Right atrium auricular region (tissue), 2 donors: Measurements from ENCODE around the gene CERS3. TPM values are rescaled to one million over a fixed set of nuclear protein-coding genes. Genes with fewer than 3 reads are reported as not detected.

Experiments
- DNase-seq: peaks from one replicate; pipeline ENCODE4 v3.0.0-alpha.2; 2019; ENCODE audit warnings: low spot score
- H3K27ac ChIP-seq, 2 donors: fragments of 200-600 bp; sonication (generic); 1 replicate in 1 of 2; 2 replicates in 1 of 2; pipeline ENCODE4 v1.5.1; 2016 to 2019
- H3K27me3 ChIP-seq, 2 donors: fragments of 200-600 bp; sonication (generic); one replicate each; pipeline versions ENCODE4 v1.5.1 to v1.6.0; 2017 to 2019
- H3K36me3 ChIP-seq: fragments of 200-600 bp; sonication (generic); one replicate; pipeline ENCODE4 v1.5.1; 2016
- H3K4me1 ChIP-seq, 2 donors: fragments of 200-600 bp; sonication (generic); one replicate each; pipeline versions ENCODE4 v1.5.1 to v1.6.0; 2017 to 2019
- H3K4me3 ChIP-seq, 2 donors: fragments of 200-600 bp; sonication (generic); 1 replicate in 1 of 2; 2 replicates in 1 of 2; pipeline ENCODE4 v1.5.1; 2017 to 2019; ENCODE audit warnings: mild to moderate bottlenecking in 1 of 2, moderate library complexity in 1 of 2
- H3K9me3 ChIP-seq, 2 donors: fragments of 200-600 bp; sonication (generic); one replicate each; pipeline ENCODE4 v1.5.1; 2019
- CTCF ChIP-seq, 2 donors: fragments of 200-600 bp; sonication (generic); IDR thresholded peaks; one replicate each; pipeline ENCODE4 v1.5.1; 2019; ENCODE audit warnings: antibody characterized with exemption in 2 of 2
- total RNA-seq, 2 donors: library from RNA; depleted of rRNA; stranded (reverse); fragments of >200 nt; gene quantifications; one replicate each; pipeline ENCODE4 v1.1.0, GENCODE V29; 2016

Gene CERS3
- total RNA-seq, 2 donors from 2014 or later = not detected

DNA sequence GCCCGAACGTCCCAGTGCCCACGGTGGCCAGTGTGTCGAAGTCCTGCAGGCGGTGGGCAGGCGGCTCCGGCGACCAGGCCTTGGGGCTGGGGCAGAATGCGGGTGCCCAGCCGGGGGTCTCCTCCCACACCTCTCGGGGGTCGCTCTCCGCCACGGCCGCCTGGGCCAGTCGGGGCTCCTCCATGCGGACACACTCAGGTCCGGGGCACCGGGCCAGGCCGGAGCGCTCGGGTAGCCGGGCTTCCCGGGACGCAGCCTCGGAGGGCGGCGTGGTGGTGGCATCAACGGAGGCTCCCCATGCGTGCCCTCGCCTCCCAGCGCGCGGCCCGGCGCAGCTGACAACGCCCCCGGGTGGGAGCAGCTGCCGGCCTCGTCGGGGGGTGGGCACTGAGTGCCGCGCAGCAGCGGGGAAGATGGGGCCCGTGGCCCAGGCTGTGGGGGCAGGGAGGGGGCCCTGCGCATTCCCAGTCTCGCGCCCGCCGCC, 30.1 kb upstream of the CERS3 start:
- no peak overlapping the region for H3K27ac ChIP-seq
- no peak overlapping the region for H3K4me3 ChIP-seq
- H3K27me3 ChIP-seq = no peaks in the 10 kb centered on the region
- H3K9me3 ChIP-seq = no peaks in the 10 kb centered on the region
- no peak for DNase-seq
- no peak for TF ChIP-seq CTCF (IDR thresholded peaks at IDR 0.05)
- H3K36me3 ChIP-seq = no peaks in the 10 kb centered on the region
- H3K4me1 ChIP-seq = no peaks in the 10 kb centered on the region

DNA sequence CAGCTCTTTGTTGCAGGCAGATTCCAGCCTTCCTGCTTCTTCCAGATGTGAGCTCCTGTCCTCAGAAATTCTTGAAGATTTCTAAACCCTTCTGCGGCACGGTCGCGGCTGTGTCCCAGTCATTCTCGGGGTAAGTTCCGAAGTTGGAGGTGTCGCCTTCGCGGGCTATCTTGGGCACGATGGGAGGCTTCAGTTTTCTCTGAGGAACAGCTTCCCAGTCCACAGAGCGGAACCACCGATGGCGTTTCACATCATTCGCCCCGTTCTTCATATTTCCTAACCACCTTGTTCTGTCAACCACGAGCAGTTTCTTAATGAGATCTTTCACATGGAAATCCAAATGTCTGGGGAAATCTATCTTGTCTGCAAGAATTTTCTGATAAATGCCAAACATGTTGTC, 24.7 kb upstream of the CERS3 start:
- H3K36me3 ChIP-seq = no peaks in the 10 kb centered on the region
- TF ChIP-seq CTCF (IDR thresholded peaks at IDR 0.05) = no peak

DNA sequence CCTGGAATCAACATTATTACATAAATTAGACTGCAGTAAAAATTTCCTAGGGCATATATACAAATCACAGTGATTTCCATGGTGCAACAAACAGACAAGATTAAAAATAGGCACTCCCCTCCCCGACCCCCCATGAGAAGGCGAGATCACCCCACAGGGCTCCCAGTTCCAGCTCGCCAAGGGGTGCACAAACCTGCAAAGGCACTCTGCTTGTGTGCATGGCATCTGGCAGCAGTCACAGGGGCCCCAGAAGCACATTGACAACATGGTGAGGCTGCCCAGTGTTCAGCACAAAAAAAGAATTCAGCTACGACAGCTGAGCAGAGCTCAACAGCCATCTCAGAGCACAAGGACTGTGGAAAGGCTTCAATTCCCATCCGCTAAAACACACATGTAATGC, 19.2 kb upstream of the CERS3 start:
- no peak for DNase-seq
- Histone ChIP-seq H3K27ac (no peak overlapping the region), H3K4me1 (no peaks in the 10 kb centered on the region), H3K4me3 (no peak overlapping the region), H3K9me3 (no peaks in the 10 kb centered on the region), H3K27me3 (no peaks in the 10 kb centered on the region), H3K36me3 (no peaks in the 10 kb centered on the region)
- no peak for TF ChIP-seq CTCF (IDR thresholded peaks at IDR 0.05)

More for the DNA sequence above, 24.7 kb upstream of the CERS3 start:
- Histone ChIP-seq H3K27ac (no peak overlapping the region), H3K9me3 (no peaks in the 10 kb centered on the region), H3K27me3 (no peaks in the 10 kb centered on the region), H3K4me1 (no peaks in the 10 kb centered on the region), H3K4me3 (no peak overlapping the region)
- no peak for DNase-seq

GRCh38 chr15:100544946-100545345, 16.2 kb upstream of the CERS3 start:
- Histone ChIP-seq H3K36me3 (no peaks in the 10 kb centered on the region), H3K27ac (no peak overlapping the region), H3K9me3 (no peaks in the 10 kb centered on the region), H3K27me3 (no peaks in the 10 kb centered on the region), H3K4me3 (no peak overlapping the region), H3K4me1 (no peaks in the 10 kb centered on the region)
- no peak for DNase-seq
- no peak for TF ChIP-seq CTCF (IDR thresholded peaks at IDR 0.05)

GRCh38 chr15:100544338-100544841, 15.6 kb upstream of the CERS3 start:
- no peaks in the 10 kb centered on the region for H3K27me3 ChIP-seq
- no peaks in the 10 kb centered on the region for H3K9me3 ChIP-seq
- H3K27ac ChIP-seq = no peak overlapping the region
- H3K4me3 ChIP-seq = no peak overlapping the region
- TF ChIP-seq CTCF (IDR thresholded peaks at IDR 0.05) = no peak
- DNase-seq = no peak
- H3K36me3 ChIP-seq = no peaks in the 10 kb centered on the region
- no peaks in the 10 kb centered on the region for H3K4me1 ChIP-seq

DNA sequence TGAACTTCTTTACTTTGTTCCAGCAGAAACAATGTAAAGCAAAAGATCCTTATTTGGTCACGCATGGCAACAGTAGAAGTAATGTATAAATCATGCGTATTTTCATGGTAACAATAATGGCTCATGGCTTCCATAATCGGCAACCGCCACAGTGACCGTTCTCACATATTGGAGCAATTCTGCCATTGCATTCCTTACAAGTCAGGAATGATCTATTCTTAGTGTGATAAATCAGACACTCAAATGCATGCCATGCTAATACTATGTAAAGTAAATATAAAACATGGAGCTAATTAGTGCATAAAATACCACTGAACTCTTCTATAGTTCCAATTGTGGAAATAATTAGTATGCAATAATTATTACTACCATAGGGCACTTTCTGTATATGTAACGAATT, 13.5 kb upstream of the CERS3 start:
- no peaks in the 10 kb centered on the region for H3K27me3 ChIP-seq
- no peaks in the 10 kb centered on the region for H3K36me3 ChIP-seq
- no peaks in the 10 kb centered on the region for H3K4me1 ChIP-seq
- no peaks in the 10 kb centered on the region for H3K9me3 ChIP-seq
- DNase-seq = no peak
- H3K27ac ChIP-seq = no peak overlapping the region
- no peak overlapping the region for H3K4me3 ChIP-seq
- TF ChIP-seq CTCF (IDR thresholded peaks at IDR 0.05) = no peak
